HL-60 (cell line): ENCODE data around the gene ADARB1.

ENCODE experiments used
- DNase-seq, 2 experiments: peaks; one replicate each; pipeline ENCODE4 v3.0.0-alpha.2; 2010 to 2020; ENCODE audit warnings: low read depth in 1 of 2, low spot score in 1 of 2
- H3K27ac ChIP-seq: fragments of 250-450 bp; sonication (Bioruptor Pico); replicated peaks from 2 replicates; pipeline ENCODE4 v1.5.1; 2020; ENCODE audit warnings: mild to moderate bottlenecking, moderate library complexity
- H3K27me3 ChIP-seq: fragments of 250-450 bp; sonication (Bioruptor Pico); 2 replicates; pipeline ENCODE4 v1.5.1; 2021; ENCODE audit warnings: mild to moderate bottlenecking, moderate library complexity; ENCODE audit not compliant: insufficient read depth, poor library complexity, severe bottlenecking
- H3K4me3 ChIP-seq: replicated peaks from 2 replicates; pipeline ENCODE4 v1.5.1; 2011; ENCODE audit warnings: mild to moderate bottlenecking, control low read depth, low read length; ENCODE audit not compliant: insufficient read depth
- CTCF ChIP-seq: IDR thresholded peaks from one replicate; pipeline ENCODE4 v1.5.1; 2011; ENCODE audit warnings: low read length, control low read depth, inconsistent platforms; ENCODE audit not compliant: insufficient read depth
- GABPA ChIP-seq: IDR thresholded peaks from 2 replicates; pipeline ENCODE4 v1.6.1; 2012; ENCODE audit warnings: low read depth
- POLR2AphosphoS5 ChIP-seq: IDR thresholded peaks from 2 replicates; pipeline ENCODE4 v1.6.1; 2012; ENCODE audit warnings: low read depth
- REST ChIP-seq: IDR thresholded peaks from 2 replicates; pipeline ENCODE4 v1.6.1; 2012; ENCODE audit warnings: low read depth; ENCODE audit not compliant: insufficient replicate concordance
- SPI1 ChIP-seq: IDR thresholded peaks from 2 replicates; pipeline ENCODE4 v1.6.1; 2012; ENCODE audit warnings: low read depth, mild to moderate bottlenecking, borderline replicate concordance

ADARB1 gene

GRCh38 chr21:45052960-45053359 is 21.4 kb upstream of the ADARB1 start:
- no peak overlapping the region for H3K4me3 ChIP-seq

DNA sequence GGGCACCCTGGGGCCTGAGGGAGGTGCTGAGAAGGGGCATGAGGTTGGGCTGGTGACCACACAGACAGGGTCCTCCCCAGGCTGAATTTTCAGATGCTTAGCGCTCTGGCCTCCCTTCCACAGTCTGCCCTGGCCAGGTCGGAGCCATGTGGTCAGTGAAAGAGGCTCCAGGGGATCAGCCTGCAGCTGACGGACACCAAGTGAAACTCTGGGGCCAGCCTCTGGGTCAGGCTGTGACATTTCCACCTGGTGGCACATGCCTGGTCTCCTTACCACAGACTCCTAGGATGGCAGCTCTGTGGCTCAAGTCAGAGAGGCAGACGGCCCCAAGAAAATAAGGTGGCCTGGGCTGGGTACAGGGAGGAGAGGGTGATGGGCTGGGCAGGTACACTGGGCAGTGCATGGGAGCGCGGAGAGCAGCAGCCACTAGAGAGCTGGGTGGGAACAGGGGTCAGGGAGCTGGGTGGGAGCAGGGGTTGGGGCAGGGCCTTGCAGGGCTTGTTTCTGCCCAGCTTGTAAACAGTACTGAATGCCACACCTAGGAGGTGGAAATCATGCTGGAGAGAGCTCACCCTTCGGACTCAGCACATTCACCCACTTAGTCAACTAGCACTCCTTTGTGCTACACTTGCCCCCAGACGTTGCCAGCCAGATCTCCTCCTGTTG is 20.7 kb upstream of the ADARB1 start:
- Histone ChIP-seq H3K27me3 (no peaks in the 10 kb centered on the region), H3K4me3 (no peak overlapping the region), H3K27ac (no peak overlapping the region)
- no peak for DNase-seq
- TF ChIP-seq CTCF (no peak), SPI1 (no peak), REST (no peak), POLR2AphosphoS5 (no peak), GABPA (no peak)

More at GRCh38 chr21:45052960-45053359, 21.4 kb upstream of the ADARB1 start:
- TF ChIP-seq POLR2AphosphoS5 = no peak
- TF ChIP-seq GABPA = no peak
- TF ChIP-seq SPI1 = no peak
- no peak overlapping the region for H3K27ac ChIP-seq
- no peaks in the 10 kb centered on the region for H3K27me3 ChIP-seq
- DNase-seq = no peak

GRCh38 chr21:45054227-45054926 is 20.0 kb upstream of the ADARB1 start:
- no peak for DNase-seq
- no peak for TF ChIP-seq POLR2AphosphoS5
- no peak for TF ChIP-seq CTCF
- TF ChIP-seq GABPA = no peak
- no peaks in the 10 kb centered on the region for H3K27me3 ChIP-seq
- H3K4me3 ChIP-seq = no peak overlapping the region
- H3K27ac ChIP-seq = no peak overlapping the region

- TF ChIP-seq REST (no peak), CTCF (no peak), SPI1 (no peak), POLR2AphosphoS5 (no peak), GABPA (no peak)
- no peak for DNase-seq
- Histone ChIP-seq H3K27me3 (no peaks in the 10 kb centered on the region), H3K4me3 (no peak overlapping the region), H3K27ac (no peak overlapping the region)
These were observed 19.3 kb upstream of the ADARB1 start for GRCh38 chr21:45054927-45055612.
